ENCODE measurements around the gene DIP2B. TPM values are rescaled to one million over a fixed set of nuclear protein-coding genes. Genes with fewer than 3 reads are reported as not detected.

Gene DIP2B
- total RNA-seq, 1 donor from 2014 or later, result 26.3 TPM

- intact Hi-C loops (cut with micrococcal nuclease), result no loop called here
Measured at GRCh38 chr12:50604640-50604920, 99.8 kb downstream of the DIP2B start.

- intact Hi-C loops (cut with micrococcal nuclease), result no loop called here
Measured at GRCh38 chr12:50606675-50607375, 102.0 kb downstream of the DIP2B start.

- intact Hi-C loops (cut with micrococcal nuclease), result no loop called here
Measured at GRCh38 chr12:50609292-50609874, 104.6 kb downstream of the DIP2B start.

GRCh38 chr12:50610171-50610570 lies 105.4 kb downstream of the DIP2B start:
- intact Hi-C loops (cut with micrococcal nuclease), result no loop called here

GRCh38 chr12:50611021-50611744 lies 106.4 kb downstream of the DIP2B start:
- intact Hi-C loops (cut with micrococcal nuclease), result no loop called here

- intact Hi-C loops (cut with micrococcal nuclease), result no loop called here
Measured at GRCh38 chr12:50612882-50613281, 108.1 kb downstream of the DIP2B start.

- intact Hi-C loops (cut with micrococcal nuclease), result no loop called here
Measured at GRCh38 chr12:50613463-50613862, 108.7 kb downstream of the DIP2B start.

GRCh38 chr12:50614167-50614759 lies 109.5 kb downstream of the DIP2B start:
- intact Hi-C loops (cut with micrococcal nuclease), result no loop called here

- intact Hi-C loops (cut with micrococcal nuclease), result no loop called here
Measured at GRCh38 chr12:50615145-50615906, 110.5 kb downstream of the DIP2B start.

GRCh38 chr12:50615907-50616296 lies 111.1 kb downstream of the DIP2B start:
- intact Hi-C loops (cut with micrococcal nuclease), result no loop called here

GRCh38 chr12:50617657-50618056 lies 112.9 kb downstream of the DIP2B start:
- intact Hi-C loops (cut with micrococcal nuclease), result no loop called here

- intact Hi-C loops (cut with micrococcal nuclease), result no loop called here
Measured at GRCh38 chr12:50618864-50619609, 114.3 kb downstream of the DIP2B start.

GRCh38 chr12:50619610-50619958 lies 114.8 kb downstream of the DIP2B start:
- intact Hi-C loops (cut with micrococcal nuclease), result no loop called here

- intact Hi-C loops (cut with micrococcal nuclease), result no loop called here
Measured at GRCh38 chr12:50620109-50620977, 115.6 kb downstream of the DIP2B start.

GRCh38 chr12:50620978-50621360 lies 116.2 kb downstream of the DIP2B start:
- intact Hi-C loops (cut with micrococcal nuclease), result no loop called here

- intact Hi-C loops (cut with micrococcal nuclease), result no loop called here
Measured at GRCh38 chr12:50621399-50622300, 116.9 kb downstream of the DIP2B start.

GRCh38 chr12:50625029-50625925 lies 120.5 kb downstream of the DIP2B start:
- intact Hi-C loops (cut with micrococcal nuclease), result no loop called here

- intact Hi-C loops (cut with micrococcal nuclease), result no loop called here
Measured at GRCh38 chr12:50626026-50626425, 121.2 kb downstream of the DIP2B start.

Data from T-helper 2 cell treated with Interferon-gamma antibody and Interleukin-4, amounts not matched to agents 100 ng/mL and 5 ng/mL, for 36 hours (primary cell).